ENCODE results near the gene TRIM66. TPM values are rescaled to one million over a fixed set of nuclear protein-coding genes. Genes with fewer than 3 reads are reported as not detected.

TRIM66 gene
- total RNA-seq, 2 donors from 2014 or later, result 10.2 to 18.1 TPM

DNA sequence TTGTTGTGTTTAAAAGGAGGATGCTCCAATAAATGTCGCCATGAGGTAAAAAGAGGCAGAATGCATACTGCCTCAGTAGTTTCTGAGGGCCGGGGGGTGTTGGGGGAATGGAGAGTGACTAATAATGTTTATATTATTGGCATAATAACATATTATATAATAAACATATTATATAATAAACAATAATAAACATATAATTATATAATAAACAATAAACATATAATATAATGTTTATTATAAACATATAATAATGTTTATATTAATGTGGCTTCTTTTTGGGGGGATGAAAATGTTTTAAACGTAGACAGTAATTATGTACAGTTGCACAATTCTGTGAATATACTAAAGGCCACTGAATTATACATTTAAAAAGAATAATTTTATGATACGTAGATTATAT lies 35.6 kb downstream of the TRIM66 start:
- H3K36me3 ChIP-seq, result peaks cover 33% of the 10 kb centered on the region
- no peak for TF ChIP-seq CTCF (IDR thresholded peaks at IDR 0.05)
- H3K27me3 ChIP-seq (replicated peaks; ENCODE audit: insufficient read depth), result no peaks in the 10 kb centered on the region
- ATAC-seq (ENCODE audit: insufficient number of reproducible peaks, low FRiP score, low read depth), result no peak
- H3K4me3 ChIP-seq, result no peak overlapping the region
- H3K27ac ChIP-seq, result no peak overlapping the region
- no peaks in the 10 kb centered on the region for H3K4me1 ChIP-seq (ENCODE audit: control insufficient read depth in 1 of 2, low read depth in 2 of 2)
- H3K9me3 ChIP-seq, result no peaks in the 10 kb centered on the region
- DNase-seq (ENCODE audit: low spot score), result no peak

DNA sequence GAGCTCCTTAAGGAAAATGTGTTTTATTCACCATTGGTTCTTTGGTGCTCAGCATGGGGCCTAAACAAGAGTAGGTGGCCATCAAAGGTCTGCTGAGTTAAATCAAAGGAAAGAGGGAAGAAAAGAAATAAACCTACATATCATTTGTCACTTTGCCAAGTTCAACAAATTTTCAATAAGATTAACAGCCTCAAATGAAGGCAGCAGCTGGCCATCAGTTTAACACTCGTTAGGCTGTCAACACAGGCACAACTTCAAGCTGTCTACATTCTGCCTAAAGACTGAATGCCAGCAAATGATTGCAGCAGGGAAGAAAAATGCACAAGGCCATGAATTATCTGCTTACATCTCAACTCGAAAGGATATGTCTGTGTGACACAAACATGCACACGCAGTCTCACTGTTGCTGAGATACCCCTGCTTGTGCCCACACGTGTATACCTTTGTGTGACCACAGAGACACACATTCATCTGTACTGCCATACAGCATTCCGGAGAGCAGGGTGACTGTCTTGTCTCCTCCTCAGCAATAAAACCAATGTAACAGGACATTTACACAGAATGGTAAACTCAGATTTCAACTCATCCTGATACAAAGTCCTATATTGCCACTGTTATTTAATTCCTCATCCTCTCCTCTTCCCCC lies 40.1 kb downstream of the TRIM66 start:
- ATAC-seq (ENCODE audit: insufficient number of reproducible peaks, low FRiP score, low read depth) (no peak), DNase-seq (ENCODE audit: low spot score) (no peak)
- peaks cover 34% of the 10 kb centered on the region for H3K36me3 ChIP-seq
- H3K4me1 ChIP-seq (ENCODE audit: control insufficient read depth in 1 of 2, low read depth in 2 of 2), result no peaks in the 10 kb centered on the region
- no peaks in the 10 kb centered on the region for H3K9me3 ChIP-seq
- no peak overlapping the region for H3K27ac ChIP-seq
- H3K27me3 ChIP-seq (replicated peaks; ENCODE audit: insufficient read depth), result no peaks in the 10 kb centered on the region
- no peak for TF ChIP-seq CTCF (IDR thresholded peaks at IDR 0.05)
- H3K4me3 ChIP-seq, result no peak overlapping the region

GRCh38 chr11:8641332-8641731 lies 41.1 kb downstream of the TRIM66 start:
- Histone ChIP-seq H3K27me3 (replicated peaks; ENCODE audit: insufficient read depth) (no peaks in the 10 kb centered on the region), H3K9me3 (no peaks in the 10 kb centered on the region), H3K4me1 (ENCODE audit: control insufficient read depth in 1 of 2, low read depth in 2 of 2) (no peaks in the 10 kb centered on the region), H3K36me3 (peaks cover 38% of the 10 kb centered on the region), H3K4me3 (no peak overlapping the region), H3K27ac (no peak overlapping the region)
- TF ChIP-seq CTCF (IDR thresholded peaks at IDR 0.05), result no peak
- DNase-seq (ENCODE audit: low spot score) (no peak), ATAC-seq (ENCODE audit: insufficient number of reproducible peaks, low FRiP score, low read depth) (no peak)

- no peak for ATAC-seq (ENCODE audit: insufficient number of reproducible peaks, low FRiP score, low read depth)
- peaks cover 48% of the 10 kb centered on the region for H3K36me3 ChIP-seq
Observed at GRCh38 chr11:8640267-8640906, 42.1 kb downstream of the TRIM66 start.

DNA sequence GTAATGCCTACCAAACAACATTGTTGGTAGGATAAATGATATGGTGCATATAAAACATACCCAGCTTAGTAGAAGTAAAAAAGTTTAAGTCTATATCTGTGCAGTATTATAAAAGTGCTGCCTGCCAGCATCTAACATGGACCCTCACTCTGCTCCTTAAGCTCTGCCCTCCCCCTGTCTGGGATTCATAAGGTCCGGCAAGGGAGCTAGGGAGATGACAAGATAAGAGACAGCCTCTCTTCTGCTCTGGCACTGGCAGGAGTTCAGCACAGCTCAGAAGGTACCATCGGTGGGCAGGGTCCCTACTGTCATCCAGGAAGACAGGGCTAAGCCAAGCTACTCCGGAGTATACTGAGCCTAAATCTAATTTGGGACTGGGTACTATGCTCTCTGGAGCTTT lies 42.8 kb downstream of the TRIM66 start:
- Histone ChIP-seq H3K36me3 (peaks cover 55% of the 10 kb centered on the region), H3K27ac (no peak overlapping the region), H3K4me1 (ENCODE audit: control insufficient read depth in 1 of 2, low read depth in 2 of 2) (no peaks in the 10 kb centered on the region), H3K4me3 (no peak overlapping the region), H3K9me3 (no peaks in the 10 kb centered on the region), H3K27me3 (replicated peaks; ENCODE audit: insufficient read depth) (no peaks in the 10 kb centered on the region)
- DNase-seq (ENCODE audit: low spot score) (no peak), ATAC-seq (ENCODE audit: insufficient number of reproducible peaks, low FRiP score, low read depth) (no peak)
- TF ChIP-seq CTCF (IDR thresholded peaks at IDR 0.05), result no peak

More at GRCh38 chr11:8640267-8640906, 42.1 kb downstream of the TRIM66 start:
- H3K27ac ChIP-seq, result no peak overlapping the region
- H3K27me3 ChIP-seq (replicated peaks; ENCODE audit: insufficient read depth), result no peaks in the 10 kb centered on the region
- no peak for DNase-seq (ENCODE audit: low spot score)
- no peak overlapping the region for H3K4me3 ChIP-seq
- no peaks in the 10 kb centered on the region for H3K9me3 ChIP-seq
- no peak for TF ChIP-seq CTCF (IDR thresholded peaks at IDR 0.05)
- H3K4me1 ChIP-seq (ENCODE audit: control insufficient read depth in 1 of 2, low read depth in 2 of 2), result no peaks in the 10 kb centered on the region

All from thoracic aorta (tissue), 2 donors.